ENCODE measurements around the gene ANKRD44.
"Not testable (repeated sequence)": the region's sequence is repeated elsewhere in the genome, so short reads cannot be mapped to it uniquely, and the experiment has no call there.

The ANKRD44 gene

DNA sequence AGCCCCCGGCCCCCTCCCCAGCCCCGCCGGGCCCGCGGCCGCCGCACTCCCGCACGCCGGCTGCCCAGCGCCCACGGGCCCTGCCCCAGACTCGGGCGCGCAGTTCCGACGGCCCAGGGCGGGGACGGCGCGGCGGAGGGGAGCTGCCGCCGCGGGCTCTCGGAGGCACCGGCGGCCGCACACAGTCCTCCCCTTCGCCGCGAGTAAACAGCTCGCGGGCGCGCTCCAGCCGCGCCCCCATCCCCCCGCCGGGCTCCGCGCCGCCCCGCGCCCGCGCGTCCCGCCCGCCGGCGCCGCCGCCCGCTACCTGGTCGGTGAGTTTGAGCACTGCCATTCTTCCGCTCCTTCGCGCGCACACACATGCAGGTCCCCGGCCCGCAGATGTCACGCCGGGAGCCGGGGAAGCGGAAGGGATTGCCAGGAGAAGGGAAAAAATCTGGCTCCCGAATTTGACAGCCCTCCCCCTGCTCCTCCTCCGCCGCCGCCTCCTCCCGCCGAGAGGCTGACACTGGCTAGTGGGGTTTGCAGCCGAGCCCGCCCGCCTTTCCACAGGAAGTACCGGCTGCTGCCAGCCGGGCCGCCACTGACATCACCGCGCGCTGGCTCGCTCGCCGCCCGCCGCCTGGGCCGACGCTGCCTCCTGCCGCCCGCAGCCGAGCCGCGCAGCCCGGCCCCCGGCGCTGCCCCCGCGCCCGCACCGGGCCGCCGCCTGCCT lies at the start of gene ANKRD44:
Gene ANKRD44 (minus strand): TSS at position 510 of the 715 bp plus-strand sequence. CDS start 176 bp downstream, at position 334.
- peak; percentile 91 for DNase-seq (ENCODE audit: low read depth)

GRCh38 chr2:197359859-197360258 lies 49.3 kb upstream of the ANKRD44 start:
- no peak for DNase-seq (ENCODE audit: low read depth)

DNA sequence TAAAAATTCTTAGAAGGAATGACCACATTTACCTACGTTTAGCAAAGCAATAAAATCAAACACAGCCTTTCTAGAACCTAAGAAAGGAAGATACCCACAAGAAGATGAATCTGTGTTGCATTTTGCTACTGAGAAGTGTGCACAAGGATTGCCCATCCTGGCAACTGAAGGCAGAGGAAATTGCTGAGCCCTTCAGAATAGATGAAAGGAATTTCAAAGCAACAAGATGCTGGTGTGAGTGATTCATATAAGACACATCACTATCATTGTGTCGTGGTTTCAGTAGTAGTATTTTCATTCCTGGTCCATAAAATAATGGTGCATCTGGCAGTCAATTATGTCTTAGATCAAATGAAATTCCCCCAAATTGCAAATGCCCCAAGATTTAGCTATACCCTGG lies 48.4 kb upstream of the ANKRD44 start:
- DNase-seq (ENCODE audit: low read depth), result peak; percentile 53

DNA sequence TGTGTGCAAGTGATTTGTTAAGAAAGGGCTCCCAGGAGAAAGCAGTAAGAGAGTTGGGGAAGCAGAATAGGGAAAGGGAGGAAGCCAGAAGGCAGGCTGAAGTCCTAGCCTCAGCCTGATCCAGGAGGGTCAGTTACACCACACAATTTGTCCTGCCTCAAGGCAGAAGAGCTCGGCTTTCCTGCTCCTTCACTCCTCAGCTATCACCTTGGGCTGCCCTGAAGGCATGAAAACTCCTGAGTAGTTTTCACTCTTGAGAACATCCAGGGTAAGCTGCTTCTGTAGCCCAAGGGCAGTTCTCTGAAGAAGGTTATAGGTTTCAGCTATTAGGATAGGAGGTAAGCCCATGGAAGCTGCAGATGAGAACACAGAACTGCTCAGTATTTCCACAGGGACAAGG lies 47.4 kb upstream of the ANKRD44 start:
- DNase-seq (ENCODE audit: low read depth), result no peak

DNA sequence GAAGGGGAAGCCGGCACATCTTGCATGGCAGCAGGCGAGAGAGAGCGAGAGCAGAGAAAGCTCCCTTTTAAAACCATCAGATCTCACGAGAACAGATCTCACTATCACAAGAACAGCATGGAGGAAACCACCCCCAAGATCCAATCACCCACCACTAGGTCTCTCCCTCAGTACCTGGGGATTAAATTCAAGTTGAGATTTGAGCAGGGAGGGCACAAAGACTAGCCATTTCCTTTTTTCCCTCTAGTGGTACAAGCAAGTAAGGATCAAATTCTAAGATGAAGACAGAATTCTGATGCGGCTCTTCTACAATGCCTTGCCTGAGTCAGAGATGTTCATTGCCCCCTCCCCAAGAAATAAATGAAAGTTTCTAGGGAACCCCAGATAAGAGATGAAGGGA lies 45.6 kb upstream of the ANKRD44 start:
- no peak for DNase-seq (ENCODE audit: low read depth)

- no peak for DNase-seq (ENCODE audit: low read depth)
Observed at GRCh38 chr2:197354169-197354558, 43.6 kb upstream of the ANKRD44 start.

- no peak for DNase-seq (ENCODE audit: low read depth)
Observed at GRCh38 chr2:197353393-197354168, 43.0 kb upstream of the ANKRD44 start.

DNA sequence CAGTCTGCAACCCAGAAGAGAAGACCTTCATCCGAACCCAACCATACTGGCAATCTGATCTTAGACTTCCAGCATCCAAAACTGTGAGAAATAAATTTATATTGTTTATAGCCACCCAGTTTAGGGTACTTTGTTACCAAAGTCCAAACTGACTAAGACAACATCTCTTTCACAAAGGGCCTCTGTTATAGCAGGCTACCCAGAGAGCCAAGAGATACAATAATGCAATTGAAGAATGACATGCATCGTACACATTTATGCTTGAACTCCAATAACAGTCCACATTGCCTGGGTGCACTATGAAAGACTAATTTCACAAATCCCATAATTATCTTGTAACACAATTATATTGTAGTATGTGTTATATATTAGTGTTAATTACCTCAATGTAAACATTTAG lies 39.1 kb upstream of the ANKRD44 start:
- DNase-seq (ENCODE audit: low read depth), result no peak

DNA sequence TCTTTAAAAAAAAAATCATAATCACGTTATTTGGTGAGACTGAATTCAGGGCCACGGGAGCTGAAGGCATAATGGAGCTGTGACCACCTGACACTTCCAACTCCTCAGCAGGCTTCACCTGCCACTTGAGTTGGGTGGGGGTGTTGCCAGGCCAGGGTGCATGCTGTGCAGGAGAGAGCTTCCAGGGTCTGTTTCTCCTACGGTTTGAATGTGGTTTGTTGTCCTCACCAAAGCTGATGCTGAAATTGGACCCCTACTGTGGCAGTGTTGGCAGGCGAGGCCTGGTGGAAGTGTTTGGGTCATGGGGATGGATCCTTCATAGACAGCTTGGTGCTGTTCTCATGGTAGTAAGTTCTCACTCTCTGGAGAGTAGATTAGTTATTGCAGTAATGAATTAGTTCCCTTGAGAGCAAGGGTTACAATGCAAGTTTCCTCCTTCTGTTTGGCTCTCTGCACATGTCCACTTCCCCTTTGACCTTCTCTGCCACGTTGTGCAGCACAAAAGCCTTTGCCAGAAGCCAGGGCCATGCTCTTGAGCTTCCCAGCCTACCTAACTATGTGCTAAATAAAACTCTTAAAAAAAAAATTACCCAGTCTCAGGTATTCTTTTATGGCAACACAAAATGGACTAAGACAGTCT lies 38.3 kb upstream of the ANKRD44 start:
- DNase-seq (ENCODE audit: low read depth), result no peak

DNA sequence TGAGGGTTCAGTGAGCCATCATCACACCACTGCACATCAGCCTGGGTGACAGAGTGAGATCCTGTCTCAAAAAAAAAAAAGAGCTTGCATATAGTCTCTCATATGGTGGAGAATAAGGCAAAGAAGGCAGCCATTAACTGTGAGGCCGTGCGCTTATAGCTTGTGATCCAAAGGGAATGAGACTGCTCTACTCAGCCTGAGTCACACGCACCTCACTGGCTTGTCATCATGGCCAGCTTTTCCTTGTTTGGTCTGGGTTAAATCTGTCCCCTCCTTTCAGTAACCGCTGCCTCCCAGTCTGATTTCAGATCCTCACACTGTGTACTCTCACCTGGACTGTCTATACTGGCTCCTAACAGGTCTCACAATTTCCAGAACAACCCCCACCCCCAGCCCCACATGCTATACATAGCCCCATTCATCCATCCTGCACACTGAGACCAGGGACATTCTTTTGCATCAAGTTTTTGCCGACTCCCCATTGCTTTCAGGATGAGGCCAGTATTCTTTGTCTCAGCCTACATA lies 35.3 kb upstream of the ANKRD44 start:
- DNase-seq (ENCODE audit: low read depth), result peak; percentile 11

GRCh38 chr2:197343968-197344367 lies 33.4 kb upstream of the ANKRD44 start:
- DNase-seq (ENCODE audit: low read depth), result not testable (repeated sequence)

GRCh38 chr2:197340591-197340990 lies 30.0 kb upstream of the ANKRD44 start:
- DNase-seq (ENCODE audit: low read depth), result no peak

DNA sequence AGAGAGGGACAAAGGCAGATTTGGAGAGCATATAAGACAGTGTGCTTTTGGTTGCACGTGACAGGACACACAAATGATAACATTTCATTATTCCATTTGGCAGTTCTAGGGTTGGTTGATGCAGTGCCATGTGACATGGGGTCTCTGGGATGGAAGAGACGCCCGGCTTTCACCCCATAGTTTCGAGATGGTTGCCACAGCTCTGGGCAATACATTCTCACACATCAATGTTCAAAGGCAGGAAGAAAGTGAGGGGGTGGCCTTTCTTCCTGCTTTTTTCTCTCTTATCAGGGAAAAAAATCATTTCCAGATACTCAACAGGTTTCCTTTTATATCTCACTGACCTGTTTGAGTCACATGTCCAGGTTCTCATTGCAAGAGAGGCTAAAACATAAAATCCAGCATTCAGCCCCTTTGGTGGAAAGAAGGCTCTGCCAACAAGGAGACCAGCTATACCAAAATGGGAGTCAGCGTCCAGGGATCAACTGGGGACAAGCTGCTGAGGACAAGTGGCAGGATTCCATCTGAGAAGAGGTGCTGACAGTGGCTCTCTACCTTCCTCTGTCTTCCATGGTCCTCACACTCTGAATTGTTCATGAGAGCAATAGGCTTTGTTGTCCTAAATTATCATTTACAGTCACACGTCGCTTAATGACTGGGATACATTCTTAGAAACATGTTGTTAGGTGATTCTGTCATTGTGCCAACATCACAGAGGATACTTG lies 29.1 kb upstream of the ANKRD44 start:
- DNase-seq (ENCODE audit: low read depth), result no peak

DNA sequence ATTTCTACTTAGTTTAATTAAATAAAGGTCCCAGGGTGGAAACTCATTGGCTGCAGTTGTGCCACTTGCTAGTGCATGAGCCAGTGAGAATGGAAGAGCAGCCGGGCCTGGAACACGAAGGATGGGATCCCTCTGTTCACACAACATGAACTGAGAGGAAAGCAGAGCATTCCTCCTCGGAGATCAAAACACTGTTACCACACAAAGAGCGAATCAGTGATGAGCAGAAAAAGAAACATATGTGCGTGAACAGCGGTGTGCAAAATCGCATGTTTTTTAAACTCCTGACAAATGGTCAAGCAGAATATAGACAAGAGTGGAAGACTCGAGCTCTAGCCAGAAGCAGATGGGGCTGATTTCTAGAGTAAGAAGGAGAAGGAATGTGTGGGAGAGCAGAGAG lies 28.4 kb upstream of the ANKRD44 start:
- peak; percentile 7 for DNase-seq (ENCODE audit: low read depth)

GRCh38 chr2:197332641-197333040 lies 22.1 kb upstream of the ANKRD44 start:
- DNase-seq (ENCODE audit: low read depth), result peak; percentile 36

GRCh38 chr2:197328461-197328860 lies 17.9 kb upstream of the ANKRD44 start:
- no peak for DNase-seq (ENCODE audit: low read depth)

DNA sequence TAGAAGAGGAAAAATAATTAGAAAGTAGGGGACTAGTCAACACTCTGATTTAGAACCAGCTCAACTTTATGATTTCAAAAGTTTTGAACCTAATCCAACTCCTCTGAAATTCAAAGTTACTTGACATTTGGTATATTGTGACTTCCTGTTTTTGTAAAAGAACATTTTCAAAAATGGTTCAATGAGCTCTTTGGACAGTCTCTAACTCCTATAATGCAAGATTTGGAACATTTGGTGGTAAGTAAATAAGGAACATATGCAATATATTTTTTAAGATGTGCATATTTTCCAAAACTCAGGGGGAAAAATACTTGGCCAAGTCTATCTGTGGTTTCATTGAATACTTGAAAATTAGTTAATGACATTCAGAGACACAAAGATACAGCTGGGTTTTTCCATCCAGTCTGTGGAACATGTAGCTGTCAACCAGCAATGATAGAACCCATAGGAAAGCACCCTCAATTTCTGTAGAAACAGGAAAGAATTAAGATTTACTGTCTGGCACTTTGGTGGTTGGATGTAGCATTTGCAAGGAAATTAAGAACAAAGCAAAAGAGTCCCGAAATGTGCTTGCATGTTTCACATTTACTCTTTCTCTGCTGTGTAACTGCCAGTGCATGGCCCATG lies 17.0 kb upstream of the ANKRD44 start:
- no peak for DNase-seq (ENCODE audit: low read depth)

DNA sequence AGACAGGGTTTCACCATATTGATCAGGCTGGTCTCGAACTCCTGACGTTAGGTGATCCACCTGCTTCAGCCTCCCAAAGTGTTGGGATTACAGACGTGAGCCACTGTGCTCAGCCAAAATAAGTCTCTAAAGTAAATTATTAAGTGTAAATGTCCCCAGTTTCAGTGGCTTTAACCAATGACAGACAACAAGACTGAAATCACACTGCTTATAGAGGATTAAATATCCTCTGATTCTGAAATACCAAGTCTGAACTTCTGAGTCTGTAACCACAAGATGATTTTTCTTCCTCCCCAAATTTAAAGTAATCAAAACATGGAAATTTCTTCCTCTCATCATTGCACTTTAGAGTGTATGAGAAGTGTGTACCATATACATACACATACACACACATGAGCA lies 16.5 kb upstream of the ANKRD44 start:
- DNase-seq (ENCODE audit: low read depth), result no peak

DNA sequence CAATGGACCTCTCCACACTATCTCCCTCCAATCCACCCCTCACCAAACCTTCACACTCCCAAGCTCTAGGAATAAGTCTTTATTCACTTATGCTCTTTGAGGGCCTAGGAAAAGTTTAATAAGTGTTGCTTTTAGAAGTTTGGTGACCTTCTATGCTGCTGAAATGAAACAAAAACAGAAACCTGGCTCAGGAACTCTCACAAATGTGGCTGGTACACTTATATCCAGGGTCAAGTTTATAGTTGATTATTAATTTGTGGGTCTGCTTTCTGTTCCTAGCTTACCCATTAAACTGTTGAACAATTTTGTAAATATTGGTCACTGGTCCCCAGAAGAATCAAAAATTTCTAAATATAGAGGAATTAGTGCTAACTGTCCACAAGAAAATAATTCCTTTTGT lies 14.2 kb upstream of the ANKRD44 start:
- DNase-seq (ENCODE audit: low read depth), result no peak

- peak; percentile 14 for DNase-seq (ENCODE audit: low read depth)
Observed at GRCh38 chr2:197322724-197323720, 12.4 kb upstream of the ANKRD44 start.

All from EH (cell line).